COR-L47 (cell line): ENCODE measurements around the gene ASPSCR1.
"Not testable (repeated sequence)": the region's sequence is repeated elsewhere in the genome, so short reads cannot be mapped to it uniquely, and the experiment has no call there.

Experiments used
- DNase-seq: peaks from one replicate; lab custom pipeline; 2025; lab: John Stamatoyannopoulos, UW

ASPSCR1 gene

DNA sequence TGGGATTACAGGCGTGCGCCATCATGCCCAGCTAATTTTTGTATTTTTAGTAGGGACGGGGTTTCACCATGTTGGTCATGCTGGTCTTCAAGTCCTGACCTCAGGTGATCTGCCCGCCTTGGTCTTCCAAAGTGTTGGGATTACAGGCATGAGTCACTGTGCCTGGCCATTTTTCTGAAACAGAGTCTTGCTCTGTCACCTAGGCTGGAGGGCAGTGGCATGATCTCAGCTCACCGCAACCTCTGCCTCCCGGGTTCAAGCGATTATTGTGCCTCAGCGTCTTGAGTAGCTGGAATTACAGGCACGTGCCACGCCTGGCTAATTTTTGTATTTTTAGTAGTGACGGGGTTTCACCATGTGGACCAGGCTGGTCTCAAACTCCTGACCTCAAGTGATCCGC is 4.1 kb downstream of the ASPSCR1 start:
- DNase-seq = not testable (repeated sequence)

DNA sequence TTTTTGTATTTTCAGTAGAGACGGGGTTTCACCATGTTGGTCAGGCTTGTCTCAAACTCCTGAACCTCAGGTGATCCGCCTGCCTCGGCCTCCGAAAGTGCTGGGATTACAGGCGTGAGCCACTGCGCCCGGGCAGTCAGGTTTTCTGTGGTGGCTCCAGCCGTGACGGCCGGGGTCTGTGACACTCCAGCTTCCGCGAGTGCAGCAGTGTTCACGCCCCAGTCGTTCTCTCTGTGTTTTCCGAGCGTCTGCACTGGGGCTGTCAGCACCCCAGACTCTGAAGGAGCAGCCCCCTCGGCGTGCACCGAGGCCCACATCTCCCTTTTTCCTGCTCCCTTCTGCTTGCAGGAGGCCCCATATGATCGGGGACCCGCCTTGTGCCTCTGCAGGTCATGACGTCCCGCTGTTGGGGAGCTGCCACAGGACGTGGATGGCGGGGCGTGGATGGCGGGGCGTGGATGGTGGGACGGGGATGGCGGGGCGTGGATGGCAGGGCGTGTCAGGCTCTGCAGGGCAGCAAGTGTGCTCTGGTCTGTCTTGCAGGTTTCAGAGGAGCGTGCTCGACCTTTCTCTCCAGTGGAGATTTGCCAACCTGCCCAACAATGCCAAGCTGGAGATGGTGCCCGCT is 5.7 kb downstream of the ASPSCR1 start:
- no peak for DNase-seq

DNA sequence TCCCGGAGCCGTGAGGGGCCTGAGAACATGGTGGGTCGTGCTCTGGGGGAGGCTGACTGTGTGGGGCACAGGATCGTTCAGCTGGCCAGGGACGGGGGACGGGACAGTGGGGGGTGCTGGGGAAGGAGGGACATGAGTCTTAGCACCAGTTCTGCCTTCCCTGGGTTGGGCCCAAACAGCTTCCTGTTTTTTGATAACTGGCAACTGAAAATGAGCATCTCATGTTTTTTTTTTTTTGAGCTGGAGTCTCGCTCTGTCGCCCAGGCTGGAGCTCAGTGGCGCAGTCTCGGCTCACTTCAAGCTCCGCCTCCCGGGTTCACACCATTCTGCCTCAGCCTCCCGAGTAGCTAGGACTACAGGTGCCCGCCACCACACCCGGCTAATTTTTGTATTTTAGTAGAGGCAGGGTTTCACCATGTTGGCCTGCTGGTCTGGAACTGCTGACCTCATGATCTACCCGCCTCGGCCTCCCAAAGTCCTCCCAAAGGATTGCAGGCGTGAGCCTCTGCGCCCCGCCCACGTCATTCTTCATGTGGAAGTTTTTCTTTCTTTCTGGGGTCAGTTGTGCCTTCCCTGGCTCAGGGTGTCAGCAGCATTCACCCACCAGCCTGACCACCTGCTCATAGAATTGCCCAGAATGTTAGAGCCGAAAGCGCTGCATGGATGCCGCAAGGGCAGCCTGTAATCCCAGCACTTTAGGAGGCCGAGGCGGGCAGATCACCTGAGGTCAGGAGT is 6.4 kb downstream of the ASPSCR1 start:
- DNase-seq = no peak

GRCh38 chr17:81984773-81985410 is 7.5 kb downstream of the ASPSCR1 start:
- DNase-seq = no peak

DNA sequence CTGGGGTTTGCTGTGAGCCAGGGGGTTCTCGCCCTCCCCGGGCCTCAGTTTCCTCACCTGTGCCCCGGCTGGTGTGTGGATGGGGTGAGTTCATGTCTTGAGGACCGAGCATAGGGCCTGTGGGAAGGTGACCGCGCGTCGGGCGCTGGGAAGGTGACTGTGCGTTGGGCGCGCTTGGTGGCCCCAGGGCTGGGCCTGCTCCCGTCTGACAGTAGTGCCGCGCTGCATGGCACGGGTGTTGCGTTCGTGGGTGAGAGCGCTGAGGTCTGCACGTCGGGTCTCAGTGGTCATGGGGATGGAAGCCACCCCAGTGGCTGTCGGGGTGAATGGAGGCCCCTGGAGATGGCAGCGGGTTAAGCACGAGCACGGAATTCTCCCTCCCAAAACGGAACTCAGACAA is 9.2 kb downstream of the ASPSCR1 start:
- DNase-seq = no peak

GRCh38 chr17:81987161-81987770 is 9.8 kb downstream of the ASPSCR1 start:
- no peak for DNase-seq

DNA sequence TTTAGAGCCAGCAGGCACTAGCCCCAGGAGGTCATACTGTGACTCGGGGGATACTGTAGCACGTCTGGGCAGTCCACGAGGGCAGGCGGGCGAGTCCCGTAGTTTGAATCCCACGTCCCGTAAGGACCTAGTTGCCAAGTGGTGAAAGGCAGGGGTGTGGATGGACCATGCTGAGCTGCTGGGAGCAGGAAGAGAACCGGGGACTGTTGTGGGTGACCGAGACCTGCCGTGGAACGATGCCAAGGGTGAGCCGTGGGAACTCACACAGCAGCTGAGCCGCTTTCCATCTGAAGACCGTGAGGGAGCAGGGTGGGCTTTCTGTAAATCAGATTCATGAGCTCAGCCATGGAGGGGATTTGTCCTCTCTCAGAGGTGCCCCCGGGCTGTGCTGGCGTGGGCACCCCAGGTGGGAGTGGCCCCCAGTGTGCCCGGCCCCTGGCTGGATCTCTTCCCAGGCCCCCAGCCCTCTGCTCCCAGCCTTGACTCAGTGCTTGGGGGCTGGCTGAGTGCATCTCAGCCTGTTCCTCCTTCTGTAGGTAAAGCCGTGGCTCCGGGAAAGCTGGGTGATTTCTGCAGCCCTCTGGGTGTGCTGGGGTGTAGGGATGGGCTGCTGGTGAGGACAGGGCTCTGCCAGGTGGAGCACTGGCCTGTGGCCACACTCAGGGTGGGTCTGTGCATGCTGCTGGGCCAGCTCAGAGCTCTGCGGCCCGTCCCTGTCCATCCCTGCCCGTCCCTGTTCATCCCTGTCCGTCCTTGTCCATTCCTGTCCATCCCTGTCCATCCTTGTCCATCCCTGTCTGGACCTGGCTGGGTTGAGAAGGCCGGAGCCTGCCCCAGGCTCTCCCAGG is 13.6 kb downstream of the ASPSCR1 start:
- DNase-seq = no peak

GRCh38 chr17:81991684-81992305 is 14.4 kb downstream of the ASPSCR1 start:
- DNase-seq = no peak

DNA sequence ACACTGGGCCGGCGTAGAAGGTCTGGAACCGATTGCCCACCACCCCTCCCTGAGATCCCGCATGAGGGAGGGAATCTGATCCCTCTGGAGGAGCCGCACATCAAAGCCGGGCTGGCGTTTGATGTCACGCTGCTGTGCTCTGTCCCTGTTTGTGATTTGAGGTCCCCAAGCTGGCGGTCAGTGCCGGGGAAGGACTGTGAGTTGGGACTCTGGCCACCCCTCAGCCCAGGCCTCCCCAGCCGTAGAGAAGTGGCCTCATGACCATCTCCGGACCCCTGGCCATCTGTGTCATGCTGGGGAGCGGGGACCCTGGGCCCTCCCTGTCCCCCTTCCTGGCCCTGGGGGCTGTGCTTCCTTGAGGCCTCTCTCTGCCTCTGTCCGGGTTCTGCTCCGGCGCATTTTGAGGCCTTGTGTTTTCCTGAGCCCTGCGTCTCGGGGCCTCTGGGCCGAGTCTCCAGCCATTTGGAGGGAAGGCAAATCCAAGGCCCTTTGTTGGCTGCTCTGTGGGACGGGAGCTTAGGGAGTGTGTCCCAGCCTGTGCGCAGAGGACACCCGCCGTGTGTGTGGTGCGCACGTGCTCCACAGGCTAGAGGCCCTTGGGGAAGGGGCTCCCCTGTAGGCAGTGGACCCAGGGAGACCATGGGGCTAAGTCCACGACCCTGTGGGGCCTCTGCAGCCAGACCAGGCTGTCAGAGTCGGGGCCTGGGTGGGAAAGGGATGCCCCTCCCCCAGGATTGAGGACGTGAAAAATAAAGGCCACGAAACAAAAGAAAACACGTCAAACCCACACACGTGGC is 15.1 kb downstream of the ASPSCR1 start:
- DNase-seq = no peak

- DNase-seq = no peak
Observed at GRCh38 chr17:81993729-81994592, 16.5 kb downstream of the ASPSCR1 start.

- DNase-seq = no peak
Observed at GRCh38 chr17:81994593-81995462, 17.4 kb downstream of the ASPSCR1 start.

DNA sequence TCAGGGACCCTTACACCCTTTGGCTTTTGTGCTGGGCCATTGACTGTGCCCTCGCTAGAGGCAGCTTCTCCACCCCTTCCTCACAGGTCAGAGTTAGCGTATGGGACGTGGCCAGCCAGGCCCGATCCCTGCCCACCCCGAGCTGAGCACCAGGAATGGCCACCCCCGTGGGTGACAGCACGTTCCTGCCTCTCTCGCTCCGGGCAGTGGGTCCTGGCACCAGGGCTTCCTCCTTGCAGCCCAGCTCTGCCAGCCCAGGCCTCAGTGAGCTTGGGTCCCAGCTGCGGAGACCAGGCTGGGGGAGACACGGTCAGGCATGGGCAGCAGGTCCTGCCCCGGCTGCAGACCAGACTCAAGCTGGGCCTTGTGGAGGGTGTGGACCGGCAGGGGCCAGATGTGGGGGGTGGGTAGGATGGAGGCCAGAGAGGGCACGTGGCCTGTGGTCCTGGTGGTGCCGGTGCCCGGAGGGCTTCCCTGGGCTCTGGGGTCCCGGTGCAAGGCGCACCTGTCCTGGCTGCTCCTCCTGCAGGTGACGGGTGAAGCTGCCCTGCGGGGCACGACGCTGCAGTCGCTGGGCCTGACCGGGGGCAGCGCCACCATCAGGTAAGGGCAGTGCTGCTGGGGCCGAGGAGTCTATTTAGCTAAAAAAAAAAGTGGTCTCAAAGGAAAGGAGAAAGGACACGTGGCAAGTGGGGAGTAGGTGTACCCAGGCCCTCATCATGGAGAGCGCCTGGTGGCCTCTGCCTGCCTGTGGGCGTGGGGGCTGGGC is 18.2 kb downstream of the ASPSCR1 start:
- DNase-seq = no peak

GRCh38 chr17:81996232-81996756 is 18.9 kb downstream of the ASPSCR1 start:
- DNase-seq = no peak

GRCh38 chr17:81996757-81997441 is 19.5 kb downstream of the ASPSCR1 start:
- no peak for DNase-seq

- DNase-seq = no peak
Observed at GRCh38 chr17:81998212-81998611, 20.8 kb downstream of the ASPSCR1 start.

DNA sequence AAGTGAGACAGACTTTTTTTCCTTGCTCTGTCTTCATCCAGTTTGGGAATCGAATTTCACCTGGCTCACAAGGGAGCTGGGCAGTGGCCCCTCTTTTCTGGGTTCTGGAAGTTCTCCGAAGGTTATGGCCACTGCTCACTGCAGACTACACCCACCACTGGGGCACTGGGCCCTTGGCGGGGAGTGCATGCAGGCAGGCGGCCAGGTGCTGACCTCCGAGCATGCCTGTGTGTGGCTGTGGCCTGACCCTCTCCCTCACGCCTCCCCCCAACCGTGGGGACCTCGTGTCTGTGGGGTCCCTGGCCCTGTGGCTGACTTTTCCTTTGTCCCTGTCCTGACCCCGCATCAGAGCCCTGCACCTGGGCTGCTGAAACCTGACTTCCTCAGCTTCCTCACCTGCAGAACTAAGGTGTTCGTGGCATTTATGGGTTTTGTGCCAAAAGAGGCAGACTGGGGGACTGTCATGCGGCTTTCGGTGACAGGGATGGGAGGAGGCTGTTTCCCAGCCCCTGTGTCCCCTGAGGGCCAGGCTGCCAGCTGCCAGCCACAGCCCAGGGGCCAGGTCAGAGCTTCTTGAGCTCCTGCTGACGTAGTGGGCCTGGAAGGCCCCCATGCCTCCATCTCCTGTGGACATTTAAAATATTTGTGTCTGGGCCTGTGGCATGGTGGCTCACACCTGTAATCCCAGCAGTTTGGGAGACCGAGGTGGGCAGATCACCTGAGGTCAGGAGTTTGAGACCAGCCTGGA is 21.4 kb downstream of the ASPSCR1 start:
- DNase-seq = no peak
